ENCODE results near the gene CCDC93.
A peak's percentile ranks its signal among the peaks of the same experiment; 100 is the strongest.

Gene CCDC93

DNA sequence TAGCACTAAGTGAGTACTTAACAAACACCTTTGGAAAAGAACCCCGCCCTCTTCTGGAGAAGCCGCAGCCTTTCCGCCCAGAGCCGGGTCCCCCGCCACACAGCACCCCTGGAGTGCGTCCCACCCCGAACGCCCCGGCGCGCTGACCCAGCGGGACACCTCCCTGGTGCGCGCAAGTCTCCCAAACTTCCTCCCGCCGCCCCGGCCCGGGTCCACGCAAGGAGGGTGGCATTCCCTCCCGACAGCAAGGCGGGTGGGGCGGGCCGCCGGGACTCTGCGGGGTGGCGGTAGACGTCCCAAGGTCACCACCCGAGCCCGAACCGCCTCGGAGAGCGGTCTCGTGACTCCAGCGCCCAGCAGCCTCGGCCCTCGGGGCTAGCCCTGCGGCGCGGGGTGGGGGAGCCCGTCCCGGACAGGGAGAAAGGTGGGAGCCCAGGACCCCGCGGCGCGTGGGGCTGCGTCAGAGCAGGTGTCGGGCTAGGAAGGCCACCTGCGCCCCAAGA, 598 bp downstream of the CCDC93 start:
- no peak for DNase-seq (ENCODE audit: low read depth)
- TF ChIP-seq, protein P1, sequence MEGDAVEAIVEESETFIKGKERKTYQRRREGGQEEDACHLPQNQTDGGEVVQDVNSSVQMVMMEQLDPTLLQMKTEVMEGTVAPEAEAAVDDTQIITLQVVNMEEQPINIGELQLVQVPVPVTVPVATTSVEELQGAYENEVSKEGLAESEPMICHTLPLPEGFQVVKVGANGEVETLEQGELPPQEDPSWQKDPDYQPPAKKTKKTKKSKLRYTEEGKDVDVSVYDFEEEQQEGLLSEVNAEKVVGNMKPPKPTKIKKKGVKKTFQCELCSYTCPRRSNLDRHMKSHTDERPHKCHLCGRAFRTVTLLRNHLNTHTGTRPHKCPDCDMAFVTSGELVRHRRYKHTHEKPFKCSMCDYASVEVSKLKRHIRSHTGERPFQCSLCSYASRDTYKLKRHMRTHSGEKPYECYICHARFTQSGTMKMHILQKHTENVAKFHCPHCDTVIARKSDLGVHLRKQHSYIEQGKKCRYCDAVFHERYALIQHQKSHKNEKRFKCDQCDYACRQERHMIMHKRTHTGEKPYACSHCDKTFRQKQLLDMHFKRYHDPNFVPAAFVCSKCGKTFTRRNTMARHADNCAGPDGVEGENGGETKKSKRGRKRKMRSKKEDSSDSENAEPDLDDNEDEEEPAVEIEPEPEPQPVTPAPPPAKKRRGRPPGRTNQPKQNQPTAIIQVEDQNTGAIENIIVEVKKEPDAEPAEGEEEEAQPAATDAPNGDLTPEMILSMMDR (IDR thresholded peaks at IDR 0.05; ENCODE audit: low read depth, low read length, missing control alignments) = no peak
- H3K4me3 ChIP-seq (ENCODE audit: low read depth, low read length) = peak overlapping the region; percentile 99

DNA sequence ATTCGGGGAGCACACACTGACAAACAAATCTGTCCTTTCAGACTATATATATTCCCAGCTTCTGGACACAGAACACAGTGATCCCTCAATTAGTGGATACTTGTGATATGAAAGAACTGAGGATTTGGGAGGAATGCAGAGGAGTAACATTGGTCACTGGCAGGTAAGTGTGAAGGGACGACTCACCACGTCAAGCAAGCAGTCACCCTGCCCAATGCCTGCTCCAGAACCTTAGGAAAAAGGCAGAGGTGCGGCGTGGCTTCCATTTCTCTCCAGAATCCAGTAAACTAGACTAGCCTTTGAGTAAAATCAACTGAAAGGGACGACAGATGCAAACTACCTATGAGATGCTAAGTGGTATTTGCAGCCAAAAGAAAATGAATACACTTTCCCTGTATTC, 1.1 kb downstream of the CCDC93 start:
- TF ChIP-seq, protein P1 (IDR thresholded peaks at IDR 0.05; ENCODE audit: low read depth, low read length, missing control alignments) = no peak
- H3K4me3 ChIP-seq (ENCODE audit: low read depth, low read length) = peak overlapping the region; percentile 99
- DNase-seq (ENCODE audit: low read depth) = no peak

- TF ChIP-seq, protein P1 (IDR thresholded peaks at IDR 0.05; ENCODE audit: low read depth, low read length, missing control alignments) = no peak
Observed at GRCh38 chr2:118010473-118010872, 3.4 kb downstream of the CCDC93 start.

DNA sequence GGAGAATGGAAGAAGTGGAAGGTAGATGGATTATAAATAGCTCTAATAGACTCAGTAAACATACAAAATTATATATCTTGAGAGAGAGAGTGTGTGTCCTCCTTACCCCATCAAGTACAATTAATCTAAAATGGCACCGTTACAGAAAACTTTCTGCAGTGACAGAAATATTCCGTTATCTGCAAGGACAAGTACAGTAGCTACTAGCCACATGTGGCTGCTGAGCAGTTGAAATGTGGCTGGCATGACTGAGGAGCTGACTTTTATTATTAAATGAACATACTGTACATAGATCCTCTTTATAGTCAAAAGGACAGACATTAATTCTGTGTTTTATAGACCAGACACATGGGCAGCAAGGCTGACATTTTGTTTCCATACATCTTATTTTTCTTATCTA, 7.0 kb downstream of the CCDC93 start:
- TF ChIP-seq, protein P1 (IDR thresholded peaks at IDR 0.05; ENCODE audit: low read depth, low read length, missing control alignments) = no peak
- DNase-seq (ENCODE audit: low read depth) = no peak
- no peak overlapping the region for H3K4me3 ChIP-seq (ENCODE audit: low read depth, low read length)

More at GRCh38 chr2:118010473-118010872, 3.4 kb downstream of the CCDC93 start:
- DNase-seq (ENCODE audit: low read depth) = no peak
- H3K4me3 ChIP-seq (ENCODE audit: low read depth, low read length) = no peak overlapping the region

DNA sequence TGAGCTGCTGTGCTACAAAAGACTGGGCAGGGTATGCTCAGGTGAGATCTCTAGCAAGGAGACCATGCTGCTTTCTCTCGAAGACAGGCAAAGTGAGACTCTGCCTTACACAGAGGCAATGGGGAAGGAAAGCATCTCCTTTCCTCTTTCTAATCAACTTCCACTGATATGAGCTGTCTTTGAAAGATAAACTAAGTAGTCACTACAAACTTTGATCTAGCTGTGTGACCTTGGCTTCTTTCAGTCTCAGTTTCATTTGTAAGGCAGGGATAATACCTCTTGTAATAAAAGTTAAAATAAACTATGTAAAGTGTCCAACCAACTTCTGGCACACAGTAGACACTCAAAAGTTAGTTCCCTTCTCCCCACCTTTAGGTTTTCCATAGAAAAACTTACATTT, 7.5 kb downstream of the CCDC93 start:
- TF ChIP-seq, protein P1 (IDR thresholded peaks at IDR 0.05; ENCODE audit: low read depth, low read length, missing control alignments) = no peak
- DNase-seq (ENCODE audit: low read depth) = no peak
- H3K4me3 ChIP-seq (ENCODE audit: low read depth, low read length) = no peak overlapping the region

DNA sequence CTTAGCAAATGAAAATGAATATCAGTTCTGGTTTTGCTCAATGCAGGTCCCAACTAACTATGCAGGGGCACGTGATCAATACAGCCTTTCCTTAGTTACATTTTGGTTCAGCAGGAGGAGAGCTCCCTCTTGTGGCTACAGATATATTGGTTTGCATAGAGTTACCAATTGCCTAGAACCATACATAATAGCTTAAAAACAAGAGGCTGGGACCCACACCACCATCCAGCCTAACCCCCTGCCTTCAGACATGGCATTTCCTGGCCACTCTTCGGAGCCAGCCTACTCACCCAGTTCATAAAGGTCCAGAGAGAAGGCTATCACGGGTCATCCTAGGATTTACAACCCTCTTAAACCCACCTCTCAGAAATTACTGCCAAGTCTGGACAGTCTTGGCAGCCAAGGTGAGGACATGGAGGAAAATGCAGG, 10.5 kb downstream of the CCDC93 start:
- DNase-seq (ENCODE audit: low read depth) = peak; percentile 67
- TF ChIP-seq, protein P1 (IDR thresholded peaks at IDR 0.05; ENCODE audit: low read depth, low read length, missing control alignments) = peak; percentile 83
- H3K4me3 ChIP-seq (ENCODE audit: low read depth, low read length) = no peak overlapping the region

GRCh38 chr2:118000041-118000440, 13.8 kb downstream of the CCDC93 start:
- TF ChIP-seq, protein P1 (IDR thresholded peaks at IDR 0.05; ENCODE audit: low read depth, low read length, missing control alignments) = no peak
- H3K4me3 ChIP-seq (ENCODE audit: low read depth, low read length) = no peak overlapping the region
- no peak for DNase-seq (ENCODE audit: low read depth)

All from GM12864 (cell line).